ENCODE measurements around the gene RNF111.
"Not testable (repeated sequence)": the region's sequence is repeated elsewhere in the genome, so short reads cannot be mapped to it uniquely, and the experiment has no call there.

RNF111 gene

GRCh38 chr15:59133929-59134427 lies 146.5 kb downstream of the RNF111 start:
- no peak for DNase-seq (ENCODE audit: low read depth in 1 of 2, low spot score in 1 of 2)
- in situ Hi-C loops (cut with HindIII; ENCODE audit: low pct_unique_long_range_greater_than_20kb, low sequenced_read_pairs), result no loop called here
- no peak for TF ChIP-seq JUND (IDR thresholded peaks at IDR 0.05; ENCODE audit: low read depth)

- in situ Hi-C loops (cut with HindIII; ENCODE audit: low pct_unique_long_range_greater_than_20kb, low sequenced_read_pairs), result no loop called here
- DNase-seq (ENCODE audit: low read depth in 1 of 2, low spot score in 1 of 2), result no peak
- TF ChIP-seq JUND (IDR thresholded peaks at IDR 0.05; ENCODE audit: low read depth), result no peak
Observed at GRCh38 chr15:59137566-59137965, 150.1 kb downstream of the RNF111 start.

- no peak for TF ChIP-seq JUND (IDR thresholded peaks at IDR 0.05; ENCODE audit: low read depth)
- in situ Hi-C loops (cut with HindIII; ENCODE audit: low pct_unique_long_range_greater_than_20kb, low sequenced_read_pairs), result no loop called here
- peak; percentile 4 to 65 for DNase-seq (ENCODE audit: low read depth in 1 of 2, low spot score in 1 of 2)
Observed at GRCh38 chr15:59138243-59138642, 150.8 kb downstream of the RNF111 start.

- no peak for TF ChIP-seq JUND (IDR thresholded peaks at IDR 0.05; ENCODE audit: low read depth)
- no peak for DNase-seq (ENCODE audit: low read depth in 1 of 2, low spot score in 1 of 2)
- in situ Hi-C loops (cut with HindIII; ENCODE audit: low pct_unique_long_range_greater_than_20kb, low sequenced_read_pairs), result no loop called here
Observed at GRCh38 chr15:59140422-59141226, 153.2 kb downstream of the RNF111 start.

GRCh38 chr15:59143281-59143680 lies 155.8 kb downstream of the RNF111 start:
- in situ Hi-C loops (cut with HindIII; ENCODE audit: low pct_unique_long_range_greater_than_20kb, low sequenced_read_pairs), result no loop called here
- DNase-seq (ENCODE audit: low read depth in 1 of 2, low spot score in 1 of 2), result no peak
- no peak for TF ChIP-seq JUND (IDR thresholded peaks at IDR 0.05; ENCODE audit: low read depth)

- in situ Hi-C loops (cut with HindIII; ENCODE audit: low pct_unique_long_range_greater_than_20kb, low sequenced_read_pairs), result not testable (repeated sequence)
- DNase-seq (ENCODE audit: low read depth in 1 of 2, low spot score in 1 of 2), result peak in 1 of 2 experiments; percentile 46
Observed at GRCh38 chr15:59144594-59144993, 157.1 kb downstream of the RNF111 start.
